ENCODE data around the gene MMP1.
A peak's percentile ranks its signal among the peaks of the same experiment; 100 is the strongest.

Gene MMP1

GRCh38 chr11:102806296-102806695, 8.3 kb upstream of the MMP1 start:
- no peak for DNase-seq (ENCODE audit: low read depth)

GRCh38 chr11:102802341-102802740, 4.4 kb upstream of the MMP1 start:
- no peak for DNase-seq (ENCODE audit: low read depth)

GRCh38 chr11:102800767-102801166, 2.8 kb upstream of the MMP1 start:
- DNase-seq (ENCODE audit: low read depth), result no peak

GRCh38 chr11:102799681-102800340, 1.9 kb upstream of the MMP1 start:
- DNase-seq (ENCODE audit: low read depth), result no peak

- DNase-seq (ENCODE audit: low read depth), result peak; percentile 29
Observed at GRCh38 chr11:102794382-102794781, 3.6 kb downstream of the MMP1 start.

GRCh38 chr11:102793677-102794290, 4.2 kb downstream of the MMP1 start:
- no peak for DNase-seq (ENCODE audit: low read depth)

- no peak for DNase-seq (ENCODE audit: low read depth)
Observed at GRCh38 chr11:102792604-102793003, 5.4 kb downstream of the MMP1 start.

GRCh38 chr11:102791271-102792036, 6.5 kb downstream of the MMP1 start:
- no peak for DNase-seq (ENCODE audit: low read depth)

GRCh38 chr11:102788334-102788995, 9.5 kb downstream of the MMP1 start:
- no peak for DNase-seq (ENCODE audit: low read depth)

- no peak for DNase-seq (ENCODE audit: low read depth)
Observed at GRCh38 chr11:102784380-102784779, 13.6 kb downstream of the MMP1 start.

GRCh38 chr11:102783720-102784119, 14.2 kb downstream of the MMP1 start:
- DNase-seq (ENCODE audit: low read depth), result no peak

GRCh38 chr11:102783016-102783415, 14.9 kb downstream of the MMP1 start:
- no peak for DNase-seq (ENCODE audit: low read depth)

- no peak for DNase-seq (ENCODE audit: low read depth)
Observed at GRCh38 chr11:102781676-102782075, 16.3 kb downstream of the MMP1 start.

GRCh38 chr11:102780491-102780918, 17.5 kb downstream of the MMP1 start, which contains the start of gene MMP10:
Gene MMP10 (minus strand): TSS chr11:102780628. CDS start chr11:102780591, 37 bp downstream.
- no peak for DNase-seq (ENCODE audit: low read depth)

- DNase-seq (ENCODE audit: low read depth), result no peak
Observed at GRCh38 chr11:102776454-102776853, 21.5 kb downstream of the MMP1 start.

GRCh38 chr11:102773386-102773785, 24.6 kb downstream of the MMP1 start:
- DNase-seq (ENCODE audit: low read depth), result no peak

- no peak for DNase-seq (ENCODE audit: low read depth)
Observed at GRCh38 chr11:102771351-102771750, 26.6 kb downstream of the MMP1 start.

- DNase-seq (ENCODE audit: low read depth), result no peak
Observed at GRCh38 chr11:102770191-102770590, 27.8 kb downstream of the MMP1 start.

- no peak for DNase-seq (ENCODE audit: low read depth)
Observed at GRCh38 chr11:102767800-102768199, 30.2 kb downstream of the MMP1 start.

- no peak for DNase-seq (ENCODE audit: low read depth)
Observed at GRCh38 chr11:102763440-102763839, 34.5 kb downstream of the MMP1 start.

- no peak for DNase-seq (ENCODE audit: low read depth)
Observed at GRCh38 chr11:102762361-102762767, 35.6 kb downstream of the MMP1 start.

GRCh38 chr11:102761646-102762238, 36.2 kb downstream of the MMP1 start:
- DNase-seq (ENCODE audit: low read depth), result no peak
